Body of pancreas (tissue), 4 donors: Measurements from ENCODE around the gene KDM2A.

ENCODE experiments used
- CTCF ChIP-seq, 7 experiments: fragments of 450-650 bp in 4 of 7; fragments of 200-600 bp in 3 of 7; sonication (generic) in 3 of 7; IDR thresholded peaks; one replicate each; pipeline ENCODE4 v1.5.1; 2016 to 2019; ENCODE audit warnings: antibody characterized with exemption in 7 of 7
- POLR2A ChIP-seq, 3 donors: fragments of 450-650 bp; IDR thresholded peaks; one replicate each; pipeline ENCODE4 v1.6.1; 2016; ENCODE audit warnings: antibody characterized with exemption in 3 of 3, mild to moderate bottlenecking in 2 of 3

GRCh38 chr11:67277231-67277961 is 158.3 kb downstream of the KDM2A start:
- TF ChIP-seq POLR2A (IDR thresholded peaks at IDR 0.05): peak in 1 of 3 donors; percentile 27
- no peak for TF ChIP-seq CTCF (IDR thresholded peaks at IDR 0.05)
